Osteocyte (in vitro differentiated cells): ENCODE results near the gene SMARCD2. TPM values are rescaled to one million over a fixed set of nuclear protein-coding genes. Genes with fewer than 3 reads are reported as not detected.
"Not testable (repeated sequence)": the region's sequence is repeated elsewhere in the genome, so short reads cannot be mapped to it uniquely, and the experiment has no call there.

Experiments
- DNase-seq: peaks from one replicate; pipeline ENCODE4 v3.0.0; 2021; ENCODE audit warnings: mixed read lengths; ENCODE audit not compliant: unreplicated experiment; ENCODE audit errors: extremely low spot score
- H3K27ac Mint-ChIP-seq: one replicate; pipeline ENCODE4 v1.8.0; 2021; ENCODE audit warnings: mild to moderate bottlenecking, mixed read lengths; ENCODE audit not compliant: unreplicated experiment
- H3K27me3 Mint-ChIP-seq: one replicate; pipeline ENCODE4 v1.8.0; 2021; ENCODE audit warnings: mixed read lengths; ENCODE audit not compliant: unreplicated experiment
- H3K36me3 Mint-ChIP-seq: one replicate; pipeline ENCODE4 v1.8.0; 2021; ENCODE audit warnings: mixed read lengths; ENCODE audit not compliant: unreplicated experiment
- H3K4me1 Mint-ChIP-seq: one replicate; pipeline ENCODE4 v1.8.0; 2021; ENCODE audit warnings: mixed read lengths; ENCODE audit not compliant: unreplicated experiment
- H3K4me3 Mint-ChIP-seq: one replicate; pipeline ENCODE4 v1.8.0; 2021; ENCODE audit warnings: mild to moderate bottlenecking, moderate library complexity, mixed read lengths; ENCODE audit not compliant: unreplicated experiment
- H3K9me3 Mint-ChIP-seq: one replicate; pipeline ENCODE4 v1.8.0; 2021; ENCODE audit warnings: mixed read lengths; ENCODE audit not compliant: unreplicated experiment
- CTCF ChIP-seq: fragments of 200-600 bp; sonication (generic); IDR thresholded peaks from 2 replicates; pipeline ENCODE4 v1.5.0; 2021; ENCODE audit warnings: antibody characterized with exemption, mild to moderate bottlenecking, moderate library complexity
- total RNA-seq: library from RNA; stranded (reverse); gene quantifications from 2 replicates; pipeline ENCODE4 v1.2.1, GENCODE V29; 2021

The SMARCD2 gene
- total RNA-seq, 1 donor from 2014 or later = 42.6 TPM

GRCh38 chr17:63843910-63844677, 1.6 kb upstream of the SMARCD2 start:
- Mint-ChIP-seq H3K36me3 (no peaks in the 10 kb centered on the region), H3K9me3 (no peaks in the 10 kb centered on the region), H3K27me3 (no peaks in the 10 kb centered on the region), H3K27ac (peak overlapping the region; percentile 92), H3K4me3 (peak overlapping the region; percentile 77), H3K4me1 (peaks cover 35% of the 10 kb centered on the region)
- no peak for DNase-seq
- TF ChIP-seq CTCF = no peak

GRCh38 chr17:63843387-63843888, 953 bp upstream of the SMARCD2 start:
- not testable (repeated sequence) for H3K9me3 Mint-ChIP-seq, DNase-seq, H3K36me3 Mint-ChIP-seq, H3K27me3 Mint-ChIP-seq
- H3K27ac Mint-ChIP-seq = peak overlapping the region; percentile 92
- peaks cover 39% of the 10 kb centered on the region for H3K4me1 Mint-ChIP-seq
- peak overlapping the region; percentile 77 for H3K4me3 Mint-ChIP-seq

GRCh38 chr17:63842173-63842539, 329 bp downstream of the SMARCD2 start:
- H3K4me1 Mint-ChIP-seq = peaks cover 41% of the 10 kb centered on the region
- DNase-seq = no peak
- H3K4me3 Mint-ChIP-seq = peak overlapping the region; percentile 97
- peaks cover under 1% of the 10 kb centered on the region for H3K36me3 Mint-ChIP-seq
- peak overlapping the region; percentile 93 for H3K27ac Mint-ChIP-seq
- no peaks in the 10 kb centered on the region for H3K9me3 Mint-ChIP-seq
- no peaks in the 10 kb centered on the region for H3K27me3 Mint-ChIP-seq
- no peak for TF ChIP-seq CTCF

- H3K4me3 Mint-ChIP-seq = peak overlapping the region; percentile 97
- peaks cover 7% of the 10 kb centered on the region for H3K36me3 Mint-ChIP-seq
- H3K27me3 Mint-ChIP-seq = no peaks in the 10 kb centered on the region
- peaks cover 41% of the 10 kb centered on the region for H3K4me1 Mint-ChIP-seq
- peak; percentile 88 for DNase-seq
- no peaks in the 10 kb centered on the region for H3K9me3 Mint-ChIP-seq
- H3K27ac Mint-ChIP-seq = peak overlapping the region; percentile 93
- TF ChIP-seq CTCF = no peak
Observed at GRCh38 chr17:63841350-63842172, 924 bp downstream of the SMARCD2 start.

GRCh38 chr17:63840591-63841349, 1.7 kb downstream of the SMARCD2 start:
- DNase-seq = no peak
- H3K9me3 Mint-ChIP-seq = no peaks in the 10 kb centered on the region
- TF ChIP-seq CTCF = no peak
- H3K27ac Mint-ChIP-seq = peak overlapping the region; percentile 93
- H3K36me3 Mint-ChIP-seq = peaks cover 9% of the 10 kb centered on the region
- peak overlapping the region; percentile 97 for H3K4me3 Mint-ChIP-seq
- peaks cover 41% of the 10 kb centered on the region for H3K4me1 Mint-ChIP-seq
- no peaks in the 10 kb centered on the region for H3K27me3 Mint-ChIP-seq
